HepG2 (cell line): ENCODE data around the gene ANKRD36C. TPM values are rescaled to one million over a fixed set of nuclear protein-coding genes. Genes with fewer than 3 reads are reported as not detected.
A peak's percentile ranks its signal among the peaks of the same experiment; 100 is the strongest.
"Not testable (repeated sequence)": the region's sequence is repeated elsewhere in the genome, so short reads cannot be mapped to it uniquely, and the experiment has no call there.

Experiments
- ATAC-seq: fragments of 200-7000 bp; cut with Tn5 transposase; 3 replicates; pipeline ENCODE4 v1.9.1; 2020; ENCODE audit warnings: mild to moderate bottlenecking, moderate library complexity
- BruUV-seq: library from RNA; stranded (reverse); fragments of 400-500 nt; replicated peaks from 2 replicates; lab custom pipeline; 2021; lab: Mats Ljungman, UMichigan
- CTCF ChIA-PET: fragments of 300-600 bp; formaldehyde crosslinking; extraction: SDS; loops from one replicate; lab custom pipeline; 2021; ENCODE audit warnings: low total read pairs, inconsistent platforms, low intra/inter-chr PET ratio; lab: Yijun Ruan, JAX
- POLR2A ChIA-PET: fragments of 350-600 bp; sonication (Branson Sonifier 250); formaldehyde crosslinking; loops from one replicate; lab custom pipeline; 2020; ENCODE audit warnings: antibody characterized with exemption, inconsistent platforms; lab: Yijun Ruan, JAX
- DNase-seq: peaks from one replicate; pipeline ENCODE4 v3.0.0-alpha.2; 2015; ENCODE audit warnings: low spot score
- FAIRE-seq: peaks from 3 replicates; lab custom pipeline; 2011; peaks lifted over from hg19 to GRCh38; lab: Jason Lieb, UNC
- H2AFZ ChIP-seq: one replicate; pipeline ENCODE4 v1.6.1; 2011; ENCODE audit warnings: low read length, inconsistent platforms
- H3K27ac ChIP-seq: fragments of 300-600 bp; 3 replicates; pipeline ENCODE4 v1.8.0; 2011; ENCODE audit warnings: mixed run types, mild to moderate bottlenecking, mixed read lengths, low read length, inconsistent platforms; ENCODE audit not compliant: insufficient read depth; ENCODE audit errors: extremely low read length
- H3K27me3 ChIP-seq, 2 experiments: fragments of 200-600 bp in 1 of 2; 2 replicates in 1 of 2; 3 replicates in 1 of 2; pipeline versions ENCODE4 v1.6.0 to v1.8.0; 2011; ENCODE audit warnings: low read length in 2 of 2, mild to moderate bottlenecking in 2 of 2, moderate library complexity in 2 of 2, inconsistent platforms in 1 of 2; ENCODE audit not compliant: insufficient read depth in 2 of 2, control insufficient read depth in 1 of 2
- H3K36me3 ChIP-seq, 2 experiments: fragments of 200-600 bp in 1 of 2; replicated peaks in 1 of 2; 2 replicates in 1 of 2; 3 replicates in 1 of 2; pipeline versions ENCODE4 v1.5.1 to v1.8.0; 2011; ENCODE audit warnings: low read length in 2 of 2, inconsistent platforms in 1 of 2; ENCODE audit not compliant: insufficient read depth in 2 of 2, control insufficient read depth in 1 of 2
- H3K4me1 ChIP-seq: 2 replicates; pipeline ENCODE4 v1.5.1; 2012; ENCODE audit warnings: low read length, inconsistent platforms; ENCODE audit not compliant: insufficient read depth
- H3K4me2 ChIP-seq: 2 replicates; pipeline ENCODE4 v1.6.0; 2011; ENCODE audit warnings: low read depth, low read length, inconsistent platforms
- H3K4me3 ChIP-seq, 3 experiments: fragments of 200-600 bp in 1 of 3; sonication (generic), shearing (Covaris generic) in 1 of 3; replicated peaks in 1 of 3; 2 replicates each; pipeline ENCODE4 v1.5.1; 2011 to 2016; ENCODE audit warnings: low read length in 3 of 3, inconsistent platforms in 2 of 3, low read depth in 2 of 3, mild to moderate bottlenecking in 2 of 3, control low read depth in 1 of 3, mixed read lengths in 1 of 3; ENCODE audit not compliant: insufficient read depth in 1 of 3
- H3K79me2 ChIP-seq: one replicate; pipeline ENCODE4 v1.6.1; 2011; ENCODE audit warnings: low read length, inconsistent platforms; ENCODE audit not compliant: insufficient read depth
- H3K9ac ChIP-seq: 2 replicates; pipeline ENCODE4 v1.6.0; 2011; ENCODE audit warnings: mild to moderate bottlenecking, low read depth, low read length, inconsistent platforms; ENCODE audit not compliant: insufficient read depth
- H3K9me3 ChIP-seq: 2 replicates; pipeline ENCODE4 v1.5.1; 2012; ENCODE audit warnings: mild to moderate bottlenecking, low read length
- H4K20me1 ChIP-seq: 2 replicates; pipeline ENCODE4 v1.6.0; 2011; ENCODE audit warnings: inconsistent platforms, mild to moderate bottlenecking, low read length, moderate library complexity; ENCODE audit not compliant: insufficient read depth
- BORCS8-MEF2B ChIP-seq: sonication (generic); formaldehyde crosslinking; IDR thresholded peaks from 2 replicates; pipeline ENCODE4 v1.8.0; 2022; ENCODE audit warnings: mild to moderate bottlenecking, missing genetic modification reagents
- ELF1 ChIP-seq: sonication (generic); formaldehyde crosslinking; IDR thresholded peaks from 2 replicates; pipeline ENCODE4 v1.4.0; 2020; ENCODE audit warnings: missing genetic modification reagents
- ELF3 ChIP-seq: IDR thresholded peaks from 2 replicates; pipeline ENCODE4 v1.6.1; 2016; ENCODE audit warnings: missing genetic modification reagents, missing compliant biosample characterization
- FOSL2 ChIP-seq: sonication (generic); formaldehyde crosslinking; IDR thresholded peaks from 2 replicates; pipeline ENCODE4 v1.4.0; 2020; ENCODE audit warnings: missing genetic modification reagents
- KLF16 ChIP-seq, 2 experiments: sonication (generic) in 1 of 2; formaldehyde crosslinking in 1 of 2; IDR thresholded peaks; 2 replicates each; pipeline versions ENCODE4 v1.6.1 to v1.8.0; 2016 to 2023; ENCODE audit warnings: missing genetic modification reagents in 2 of 2, missing compliant biosample characterization in 1 of 2
- MXD4 ChIP-seq: IDR thresholded peaks from 2 replicates; pipeline ENCODE4 v1.6.1; 2016; ENCODE audit warnings: mild to moderate bottlenecking, missing biosample characterization, missing genetic modification reagents
- WGBS: methylation state at CpG from one replicate; pipeline ENCODE4 v1.1.6; 2017; ENCODE audit warnings: low lambda C conversion rate; 5-methylcytosine and 5-hydroxymethylcytosine counted together
- in situ Hi-C: cut with HindIII; loops from 2 replicates; pipeline ENCODE4 v1.10.0; 2017; ENCODE audit warnings: low pct_unique_long_range_greater_than_20kb; ENCODE audit not compliant: extremely low pct_ligation_motif_present
- intact Hi-C: fragments of 100-400 bp; cut with micrococcal nuclease; formaldehyde crosslinking; loops from one replicate; pipeline ENCODE4 v1.10.0; 2022; ENCODE audit not compliant: unreplicated experiment
- polyA plus RNA-seq, 8 experiments: library from polyadenylated mRNA; depleted of rRNA in 3 of 8; stranded (reverse) in 7 of 8; unstranded in 1 of 8; fragments of >200 nt; fragmentation: Illumina TruSeq in 4 of 8; extraction: Trizol in 4 of 8; gene quantifications; 2 replicates each; pipeline versions ENCODE4 v1.2.1 to v1.2.3, GENCODE V29; 2011 to 2016; ENCODE audit warnings: low read depth in 4 of 8, missing spikeins in 1 of 8, mixed read lengths in 1 of 8; ENCODE audit not compliant: insufficient read depth in 1 of 8
- total RNA-seq, 5 experiments: library from RNA; depleted of rRNA; stranded (reverse); fragments of >200 nt; fragmentation: Illumina TruSeq; extraction: Trizol; gene quantifications; 2 replicates each; pipeline ENCODE4 v1.2.3, GENCODE V29; 2016; ENCODE audit warnings: low read depth in 1 of 5
- TF ChIP-seq, protein P1 (sequence below): IDR thresholded peaks from 2 replicates; pipeline ENCODE4 v1.6.1; 2018; ENCODE audit warnings: missing genetic modification reagents, mild to moderate bottlenecking, missing compliant biosample characterization
- TF ChIP-seq, protein P2 (sequence below), 2 experiments: sonication (generic) in 1 of 2; formaldehyde crosslinking in 1 of 2; IDR thresholded peaks; 2 replicates each; pipeline versions ENCODE4 v1.4.0 to v1.6.1; 2018 to 2020; ENCODE audit warnings: missing genetic modification reagents in 2 of 2, borderline replicate concordance in 1 of 2, low read depth in 1 of 2, mild to moderate bottlenecking in 1 of 2, missing biosample characterization in 1 of 2

Gene ANKRD36C
- total and polyA plus RNA-seq, 2 of the 13 experiments (the other 11 are each of a cell fraction or from before 2014, with no cell fraction given) = 5.4 to 36.2 TPM

DNA sequence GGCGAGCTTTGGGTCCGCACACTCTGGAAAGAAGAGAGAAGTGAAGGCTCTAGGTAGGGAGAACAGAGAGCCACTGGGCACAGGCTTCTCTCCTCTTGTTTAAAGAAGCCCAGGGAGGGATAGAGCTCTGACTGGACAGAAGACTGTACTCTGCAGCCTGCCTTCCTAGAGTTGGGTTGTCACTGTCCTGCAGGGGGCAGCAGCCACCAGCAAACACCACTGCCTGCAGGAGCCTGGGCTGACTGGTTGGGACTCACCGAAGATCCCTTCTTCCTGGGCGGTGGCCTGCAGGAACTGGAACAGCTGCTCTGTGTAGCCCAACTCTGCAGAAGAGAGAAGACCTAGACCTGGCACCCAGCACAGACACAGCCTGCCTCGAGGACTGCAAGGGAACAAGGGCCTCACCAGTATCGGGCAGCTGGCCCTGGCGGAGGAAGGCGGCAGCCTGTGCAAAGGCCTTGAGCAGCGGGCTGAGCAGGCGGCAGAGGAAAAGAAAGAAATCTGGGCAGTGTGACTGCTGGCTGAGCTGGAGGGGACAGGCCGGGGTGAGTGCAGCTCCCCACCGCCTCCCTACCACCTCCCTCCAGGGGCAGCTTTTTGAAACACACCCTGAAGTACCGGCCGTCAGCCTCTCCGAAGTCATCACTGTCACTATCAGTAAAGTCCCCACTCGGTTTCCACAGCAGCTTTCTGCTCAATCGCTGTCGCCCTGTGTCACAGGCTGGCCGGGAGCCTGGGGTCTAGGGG, 31.2 kb upstream of the ANKRD36C start (continued):
- TF ChIP-seq, protein P1, sequence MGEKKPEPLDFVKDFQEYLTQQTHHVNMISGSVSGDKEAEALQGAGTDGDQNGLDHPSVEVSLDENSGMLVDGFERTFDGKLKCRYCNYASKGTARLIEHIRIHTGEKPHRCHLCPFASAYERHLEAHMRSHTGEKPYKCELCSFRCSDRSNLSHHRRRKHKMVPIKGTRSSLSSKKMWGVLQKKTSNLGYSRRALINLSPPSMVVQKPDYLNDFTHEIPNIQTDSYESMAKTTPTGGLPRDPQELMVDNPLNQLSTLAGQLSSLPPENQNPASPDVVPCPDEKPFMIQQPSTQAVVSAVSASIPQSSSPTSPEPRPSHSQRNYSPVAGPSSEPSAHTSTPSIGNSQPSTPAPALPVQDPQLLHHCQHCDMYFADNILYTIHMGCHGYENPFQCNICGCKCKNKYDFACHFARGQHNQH (CRISPR knock-in tag) = peak; percentile 60; the same call in 1 of the 2 replicates
- TF ChIP-seq KLF16 (CRISPR knock-in tag; IDR thresholded peaks at IDR 0.05) (peak in 1 of 2 experiments; percentile 39; a peak in 1 of 4 replicates), BORCS8-MEF2B (CRISPR knock-in tag) (peak; percentile 45; the same call in 1 of the 2 replicates), ELF1 (CRISPR knock-in tag) (peak; percentile 15; the same call in 1 of the 2 replicates), MXD4 (0 out of 2 replicates have a peak, but pooled peaks have one; percentile 32), ELF3 (CRISPR knock-in tag) (peak; percentile 35; the same call in 1 of the 2 replicates), FOSL2 (CRISPR knock-in tag) (0 out of 2 replicates have a peak, but pooled peaks have one; percentile 11)
- TF ChIP-seq, protein P2, sequence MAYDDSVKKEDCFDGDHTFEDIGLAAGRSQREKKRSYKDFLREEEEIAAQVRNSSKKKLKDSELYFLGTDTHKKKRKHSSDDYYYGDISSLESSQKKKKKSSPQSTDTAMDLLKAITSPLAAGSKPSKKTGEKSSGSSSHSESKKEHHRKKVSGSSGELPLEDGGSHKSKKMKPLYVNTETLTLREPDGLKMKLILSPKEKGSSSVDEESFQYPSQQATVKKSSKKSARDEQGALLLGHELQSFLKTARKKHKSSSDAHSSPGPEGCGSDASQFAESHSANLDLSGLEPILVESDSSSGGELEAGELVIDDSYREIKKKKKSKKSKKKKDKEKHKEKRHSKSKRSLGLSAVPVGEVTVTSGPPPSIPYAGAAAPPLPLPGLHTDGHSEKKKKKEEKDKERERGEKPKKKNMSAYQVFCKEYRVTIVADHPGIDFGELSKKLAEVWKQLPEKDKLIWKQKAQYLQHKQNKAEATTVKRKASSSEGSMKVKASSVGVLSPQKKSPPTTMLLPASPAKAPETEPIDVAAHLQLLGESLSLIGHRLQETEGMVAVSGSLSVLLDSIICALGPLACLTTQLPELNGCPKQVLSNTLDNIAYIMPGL (CRISPR knock-in tag; IDR thresholded peaks at IDR 0.05; ENCODE audit: borderline replicate concordance in 1 of 2, low read depth in 1 of 2) = peak in 1 of 2 experiments; percentile 71; a peak in 2 of 4 replicates
- TF ChIP-seq, all 625 proteins: peak for 25; not testable (repeated sequence) for 600

DNA sequence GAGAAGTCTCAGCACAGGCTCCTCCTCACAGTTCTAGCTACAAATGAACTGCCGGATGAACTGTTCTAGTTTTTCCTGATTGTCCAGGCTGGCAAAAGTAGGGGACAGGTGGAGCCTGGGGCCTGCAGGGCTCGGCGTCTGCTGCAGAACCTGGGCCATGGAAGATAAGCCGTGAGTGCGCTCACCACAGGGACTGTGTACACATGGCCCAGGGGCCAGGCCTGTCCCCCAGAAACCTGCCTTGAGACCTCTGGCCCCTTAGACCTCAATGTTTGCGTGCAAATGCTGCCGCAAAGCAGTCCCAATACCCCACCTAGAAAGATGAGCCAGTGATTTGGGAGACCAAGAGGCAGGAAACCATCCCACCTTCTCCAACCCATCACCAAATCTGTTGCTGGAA, 30.5 kb upstream of the ANKRD36C start:
- H3K4me3 ChIP-seq, ATAC-seq, H3K9ac ChIP-seq, H2AFZ ChIP-seq, DNase-seq, H3K36me3 ChIP-seq, FAIRE-seq, H3K27ac ChIP-seq, BruUV-seq, H3K79me2 ChIP-seq, H3K9me3 ChIP-seq, POLR2A ChIA-PET, H3K4me1 ChIP-seq, H4K20me1 ChIP-seq, H3K4me2 ChIP-seq, H3K27me3 ChIP-seq: not testable (repeated sequence)
- intact Hi-C loops (loop anchor here (10.0 kb wide), 2 partner anchors 93 to 153 kb away; partner anchors contain the start of gene ADRA2B), in situ Hi-C loops (loop anchor here (25.0 kb wide), 1 partner anchor 90 kb away; the partner anchor contains the start of gene ADRA2B)
- 21% methylated on average over 6 of the region's 7 CpGs for WGBS
- CTCF ChIA-PET = interaction anchor here (1.3 to 2.1 kb wide), 2 partner anchors 95 to 152 kb away, joined by 12 to 13 read pairs; partner anchors contain the start of gene ADRA2B

DNA sequence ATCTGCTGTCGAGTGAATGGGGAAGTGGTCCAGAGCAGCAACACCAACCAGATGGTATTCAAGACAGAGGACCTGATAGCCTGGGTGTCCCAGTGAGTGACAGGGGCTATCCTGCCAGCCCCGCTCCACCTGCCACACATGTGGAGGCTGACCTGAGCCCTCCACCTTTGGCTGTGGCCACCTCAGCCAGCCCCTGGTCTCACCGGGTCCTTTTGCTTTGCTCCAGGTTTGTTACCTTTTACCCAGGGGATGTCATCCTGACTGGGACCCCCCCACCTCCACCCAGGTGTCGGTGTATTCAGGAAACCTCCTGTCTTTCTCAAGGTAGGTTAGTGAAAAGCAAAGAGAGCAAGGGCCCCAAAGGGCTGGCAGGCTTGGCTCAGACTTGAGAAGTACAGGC, 29.5 kb upstream of the ANKRD36C start:
- CTCF ChIA-PET = interaction anchor here (1.3 kb wide), 1 partner anchor 96 kb away, joined by 3 read pairs; the partner anchor contains the start of gene ADRA2B
- H3K4me1 ChIP-seq, H3K9me3 ChIP-seq, H3K27me3 ChIP-seq, H3K79me2 ChIP-seq, H3K27ac ChIP-seq, BruUV-seq, FAIRE-seq, POLR2A ChIA-PET, H3K36me3 ChIP-seq, ATAC-seq, H4K20me1 ChIP-seq, H3K4me2 ChIP-seq, DNase-seq, H3K9ac ChIP-seq, H2AFZ ChIP-seq, H3K4me3 ChIP-seq: not testable (repeated sequence)
- 14% methylated on average over 3 of the region's 4 CpGs for WGBS
- in situ Hi-C loops = loop anchor here (25.0 kb wide), 1 partner anchor 91 kb away; the partner anchor contains the start of gene ADRA2B
- intact Hi-C loops = loop anchor here (10.0 kb wide), 2 partner anchors 94 to 154 kb away; partner anchors contain the start of gene ADRA2B
